NOMO-1 treated with DMSO at 0.1 percent for 48 hours (cell line): ENCODE measurements around the gene PPP2CA.

ENCODE experiments used
- DNase-seq: peaks from one replicate; lab custom pipeline; 2025; ENCODE audit not compliant: unreplicated experiment; lab: John Stamatoyannopoulos, UW

The PPP2CA gene

GRCh38 chr5:134149571-134150303 lies 76.1 kb downstream of the PPP2CA start:
- no peak for DNase-seq

GRCh38 chr5:134148986-134149539 lies 76.8 kb downstream of the PPP2CA start:
- DNase-seq: no peak

- DNase-seq: no peak
These were observed 77.6 kb downstream of the PPP2CA start for GRCh38 chr5:134148316-134148715.

GRCh38 chr5:134146651-134147518 lies 79.0 kb downstream of the PPP2CA start:
- DNase-seq: no peak

DNA sequence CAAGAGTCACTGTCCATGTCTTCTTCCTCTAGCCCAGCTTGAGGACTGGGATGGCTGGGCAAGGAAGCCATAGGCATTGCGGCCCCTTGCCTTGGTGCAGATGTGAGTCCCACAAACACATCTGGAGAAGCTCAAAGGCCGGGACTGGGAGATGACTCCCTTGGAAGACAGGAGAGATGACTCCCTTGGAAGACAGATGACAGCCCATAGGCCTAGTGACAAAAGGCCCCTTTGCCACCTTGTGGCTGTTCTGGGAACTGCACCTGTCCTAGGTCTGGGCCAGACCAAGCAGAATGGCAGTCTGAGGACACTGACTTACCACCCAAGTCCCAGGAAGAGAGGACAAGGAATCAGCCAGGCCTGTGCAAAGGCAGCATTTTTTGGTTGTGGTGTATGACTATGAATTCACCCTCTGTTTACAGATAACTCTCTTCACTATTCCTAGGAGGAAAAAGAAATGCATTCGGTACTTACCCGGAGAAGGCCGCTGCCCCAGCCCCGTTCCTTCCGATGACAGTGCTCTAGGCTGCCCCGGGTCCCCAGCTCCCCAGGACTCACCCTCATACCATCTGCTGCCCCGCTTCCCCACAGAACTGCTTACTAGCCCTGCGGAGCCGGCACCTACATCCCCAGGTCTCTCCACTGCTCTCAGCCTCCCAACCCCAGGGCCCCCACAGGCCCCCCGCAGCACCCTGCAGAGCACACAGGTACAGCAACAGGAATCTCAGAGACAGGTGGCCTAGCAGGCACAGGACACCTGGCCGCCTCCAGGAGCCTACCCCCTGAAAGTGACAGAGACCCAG lies 79.9 kb downstream of the PPP2CA start:
- DNase-seq: peak; percentile 30

DNA sequence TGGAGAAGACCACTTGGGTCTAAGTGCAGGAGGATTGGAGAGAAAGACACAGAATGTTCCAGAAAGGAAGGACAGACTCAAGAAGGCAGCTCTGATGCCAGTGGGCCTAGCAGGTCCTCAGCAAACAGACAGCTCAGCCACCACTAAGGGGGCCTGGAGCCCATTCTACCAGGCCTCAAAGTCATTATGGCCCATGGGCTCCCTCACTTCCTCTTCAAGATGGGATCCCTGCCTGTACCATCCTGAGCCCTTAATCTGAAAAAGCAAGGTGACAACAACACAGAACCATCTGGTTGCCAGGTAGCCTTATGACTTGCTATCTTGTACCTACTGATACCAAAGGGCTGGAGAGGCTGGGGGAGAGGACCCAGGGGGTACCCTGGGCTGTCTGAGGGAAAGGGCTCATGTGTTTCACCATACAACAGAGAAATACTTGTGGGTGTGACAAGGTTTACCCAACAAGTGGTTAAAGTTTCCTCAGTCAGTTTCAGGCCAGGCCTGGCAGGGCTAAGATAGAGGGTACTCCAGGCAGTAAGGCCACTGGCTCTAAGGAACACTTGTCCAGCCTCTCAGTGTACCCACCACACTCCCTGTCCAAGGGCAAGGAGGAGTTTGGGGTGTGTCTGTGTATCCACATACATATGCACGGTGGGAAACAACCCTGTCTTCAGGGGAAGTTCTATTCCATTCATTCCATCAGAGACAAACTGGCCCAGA lies 80.7 kb downstream of the PPP2CA start:
- no peak for DNase-seq
